CD14-positive monocyte (primary cell): ENCODE results near the gene AIRE. TPM values are rescaled to one million over a fixed set of nuclear protein-coding genes. Genes with fewer than 3 reads are reported as not detected.

Experiments
- DNase-seq, 3 donors: peaks; one replicate each; pipeline ENCODE4 v3.0.0-alpha.2; 2011 to 2022
- H2AFZ ChIP-seq: 2 replicates; pipeline ENCODE4 v1.6.0; 2012; ENCODE audit warnings: mild to moderate bottlenecking, low read depth, low read length, inconsistent platforms; ENCODE audit not compliant: insufficient read depth, poor library complexity, severe bottlenecking
- H3K27ac ChIP-seq, 2 donors: 1 replicate in 1 of 2; 2 replicates in 1 of 2; pipeline ENCODE4 v1.5.1; 2012 to 2013; ENCODE audit warnings: low read length in 2 of 2, control low read depth in 1 of 2, inconsistent platforms in 1 of 2, low read depth in 1 of 2, mild to moderate bottlenecking in 1 of 2
- H3K27me3 ChIP-seq, 2 donors: one replicate each; pipeline versions ENCODE4 v1.6.0 to v1.6.1; 2011 to 2013; ENCODE audit warnings: low read length in 2 of 2; ENCODE audit not compliant: control insufficient read depth in 2 of 2, insufficient read depth in 2 of 2
- H3K36me3 ChIP-seq, 2 donors: replicated peaks in 1 of 2; 1 replicate in 1 of 2; 2 replicates in 1 of 2; pipeline versions ENCODE4 v1.5.1 to v1.6.1; 2012 to 2013; ENCODE audit warnings: low read length in 2 of 2, control low read depth in 1 of 2, inconsistent platforms in 1 of 2, mild to moderate bottlenecking in 1 of 2; ENCODE audit not compliant: insufficient read depth in 2 of 2, control insufficient read depth in 1 of 2
- H3K4me1 ChIP-seq, 2 donors: 1 replicate in 1 of 2; 2 replicates in 1 of 2; pipeline versions ENCODE4 v1.5.1 to v1.6.1; 2012 to 2013; ENCODE audit warnings: low read length in 2 of 2, control low read depth in 1 of 2, inconsistent platforms in 1 of 2, mild to moderate bottlenecking in 1 of 2, moderate library complexity in 1 of 2; ENCODE audit not compliant: insufficient read depth in 2 of 2, control insufficient read depth in 1 of 2
- H3K4me2 ChIP-seq: replicated peaks from 2 replicates; pipeline ENCODE3; 2012; ENCODE audit warnings: low read length, moderate library complexity, mild to moderate bottlenecking; ENCODE audit not compliant: poor library complexity, severe bottlenecking; ENCODE audit errors: extremely low read depth
- H3K4me3 ChIP-seq, 3 experiments: fragments of 200-600 bp in 1 of 3; sonication (generic) in 1 of 3; replicated peaks in 1 of 3; 1 replicate in 2 of 3; 2 replicates in 1 of 3; pipeline ENCODE4 v1.5.1; 2011 to 2013; ENCODE audit warnings: low read length in 3 of 3, mild to moderate bottlenecking in 3 of 3, control low read depth in 2 of 3, low read depth in 2 of 3, inconsistent platforms in 1 of 3, moderate library complexity in 1 of 3
- H3K79me2 ChIP-seq: 2 replicates; pipeline ENCODE4 v1.6.0; 2012; ENCODE audit warnings: mild to moderate bottlenecking, control low read depth, inconsistent platforms, low read length, moderate library complexity; ENCODE audit not compliant: insufficient read depth
- H3K9ac ChIP-seq: 2 replicates; pipeline ENCODE4 v1.6.0; 2017; ENCODE audit warnings: low read length, mild to moderate bottlenecking; ENCODE audit not compliant: insufficient read depth, poor library complexity, severe bottlenecking
- H3K9me3 ChIP-seq, 2 donors: replicated peaks in 1 of 2; 1 replicate in 1 of 2; 2 replicates in 1 of 2; pipeline versions ENCODE4 v1.5.1 to v1.6.1; 2012 to 2013; ENCODE audit warnings: low read length in 2 of 2, control low read depth in 1 of 2; ENCODE audit not compliant: control insufficient read depth in 1 of 2, insufficient read depth in 1 of 2
- H4K20me1 ChIP-seq: 2 replicates; pipeline ENCODE4 v1.6.0; 2012; ENCODE audit warnings: mild to moderate bottlenecking, low read length, control low read depth, moderate library complexity; ENCODE audit not compliant: insufficient read depth
- H3K27ac Mint-ChIP-seq, 7 donors: one replicate each; pipeline ENCODE4 v1.8.0; 2020; ENCODE audit warnings: mild to moderate bottlenecking in 7 of 7, mixed read lengths in 7 of 7, moderate library complexity in 6 of 7, inconsistent platforms in 2 of 7
- H3K27me3 Mint-ChIP-seq, 3 donors: one replicate each; pipeline ENCODE4 v1.8.0; 2021 to 2022; ENCODE audit warnings: low read depth in 3 of 3, mild to moderate bottlenecking in 3 of 3, mixed read lengths in 3 of 3, moderate library complexity in 3 of 3, inconsistent platforms in 1 of 3
- H3K36me3 Mint-ChIP-seq, 2 donors: one replicate each; pipeline ENCODE4 v1.8.0; 2020; ENCODE audit warnings: mixed read lengths in 2 of 2, inconsistent platforms in 1 of 2, mild to moderate bottlenecking in 1 of 2
- H3K4me1 Mint-ChIP-seq: one replicate; pipeline ENCODE4 v1.8.0; 2020; ENCODE audit warnings: mild to moderate bottlenecking, mixed read lengths
- H3K4me3 Mint-ChIP-seq, 2 donors: one replicate each; pipeline ENCODE4 v1.8.0; 2020; ENCODE audit warnings: mild to moderate bottlenecking in 2 of 2, mixed read lengths in 2 of 2, moderate library complexity in 1 of 2
- H3K9me3 Mint-ChIP-seq, 7 donors: one replicate each; pipeline ENCODE4 v1.8.0; 2020 to 2022; ENCODE audit warnings: mixed read lengths in 7 of 7, mild to moderate bottlenecking in 6 of 7, moderate library complexity in 6 of 7, inconsistent platforms in 2 of 7
- WGBS: methylation state at CpG from one replicate; pipeline ENCODE4 v1.1.5; 2013; ENCODE audit warnings: missing lambda C conversion rate; ENCODE audit not compliant: insufficient coverage; 5-methylcytosine and 5-hydroxymethylcytosine counted together
- intact Hi-C, 2 donors: fragments of 100-400 bp; cut with micrococcal nuclease; formaldehyde crosslinking; loops; one replicate each; pipeline versions ENCODE4 v1.15.0 to v1.15.1; 2023
- polyA plus RNA-seq, 3 donors: library from polyadenylated mRNA; depleted of rRNA in 1 of 3; unstranded in 2 of 3; stranded (reverse) in 1 of 3; fragments of 300-500 nt in 2 of 3; fragments of >200 nt in 1 of 3; fragmentation: Illumina TruSeq in 2 of 3; gene quantifications; 1 replicate in 2 of 3; 2 replicates in 1 of 3; pipeline ENCODE4 v1.2.3, GENCODE V29; 2012 to 2021
- TF ChIP-seq, protein P1 (sequence below): fragments of 200-600 bp; IDR thresholded peaks from one replicate; pipeline ENCODE4 v1.8.0; 2022; ENCODE audit warnings: antibody characterized with exemption, mild to moderate bottlenecking

Gene AIRE
- polyA plus RNA-seq, 3 donors, result not detected

DNA sequence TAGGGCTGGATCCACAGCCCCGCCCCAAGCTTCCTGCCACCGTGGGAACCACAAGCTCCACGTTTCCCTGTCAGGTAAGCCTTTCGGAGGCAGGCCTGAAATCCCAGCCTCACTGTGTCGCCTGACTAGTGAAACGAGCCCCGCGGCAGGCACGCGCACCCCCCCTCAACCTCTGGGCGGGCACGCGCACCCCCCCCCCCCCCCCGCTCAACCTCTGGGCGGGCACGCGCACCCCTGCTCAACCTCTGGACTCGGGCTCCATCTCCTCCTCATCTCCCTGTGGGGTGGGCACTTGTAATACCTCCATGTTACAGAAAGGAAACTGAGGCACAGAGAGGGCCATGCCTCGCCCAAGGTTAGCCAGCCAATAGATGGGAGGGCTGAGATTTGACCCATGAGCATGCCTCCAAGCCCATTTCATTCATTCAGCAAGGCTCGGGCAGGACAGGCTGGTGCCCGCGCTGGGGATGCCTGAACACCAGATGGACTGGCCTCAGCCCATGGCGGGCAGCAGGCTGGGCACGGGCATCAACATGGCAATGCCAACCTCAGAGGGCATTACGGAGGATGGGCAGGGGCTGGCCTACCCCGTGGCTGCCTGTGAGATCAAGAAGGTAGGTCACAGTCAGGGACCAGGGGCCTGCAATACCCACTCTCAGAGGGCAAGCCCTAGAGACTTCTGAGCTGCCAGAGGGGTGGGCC, 48.8 kb downstream of the AIRE start:
- no peak overlapping the region for H3K9ac ChIP-seq
- intact Hi-C loops, result loop anchor here (5.0 to 10.0 kb wide), 5 partner anchors 50 to 1308 kb away; partner anchors contain the start of genes SUMO3 (in 2 of the 2), PCBP3 (in 1 of the 2) and RRP1 (in 1 of the 2)
- TF ChIP-seq, protein P1, sequence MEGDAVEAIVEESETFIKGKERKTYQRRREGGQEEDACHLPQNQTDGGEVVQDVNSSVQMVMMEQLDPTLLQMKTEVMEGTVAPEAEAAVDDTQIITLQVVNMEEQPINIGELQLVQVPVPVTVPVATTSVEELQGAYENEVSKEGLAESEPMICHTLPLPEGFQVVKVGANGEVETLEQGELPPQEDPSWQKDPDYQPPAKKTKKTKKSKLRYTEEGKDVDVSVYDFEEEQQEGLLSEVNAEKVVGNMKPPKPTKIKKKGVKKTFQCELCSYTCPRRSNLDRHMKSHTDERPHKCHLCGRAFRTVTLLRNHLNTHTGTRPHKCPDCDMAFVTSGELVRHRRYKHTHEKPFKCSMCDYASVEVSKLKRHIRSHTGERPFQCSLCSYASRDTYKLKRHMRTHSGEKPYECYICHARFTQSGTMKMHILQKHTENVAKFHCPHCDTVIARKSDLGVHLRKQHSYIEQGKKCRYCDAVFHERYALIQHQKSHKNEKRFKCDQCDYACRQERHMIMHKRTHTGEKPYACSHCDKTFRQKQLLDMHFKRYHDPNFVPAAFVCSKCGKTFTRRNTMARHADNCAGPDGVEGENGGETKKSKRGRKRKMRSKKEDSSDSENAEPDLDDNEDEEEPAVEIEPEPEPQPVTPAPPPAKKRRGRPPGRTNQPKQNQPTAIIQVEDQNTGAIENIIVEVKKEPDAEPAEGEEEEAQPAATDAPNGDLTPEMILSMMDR, result no peak
- Mint-ChIP-seq H3K27me3 (peaks cover 0 to 2% (median 1%) of the 10 kb centered on the region in 3 donors), H3K4me3 (no peak overlapping the region), H3K36me3 (peaks cover 22% of the 10 kb centered on the region in 2 donors), H3K9me3 (no peaks in the 10 kb centered on the region), H3K27ac (no peak overlapping the region), H3K4me1 (peaks cover 3% of the 10 kb centered on the region)
- H3K27me3 ChIP-seq, result no peaks in the 10 kb centered on the region
- no peak overlapping the region for H2AFZ ChIP-seq
- H3K4me2 ChIP-seq, result no peak overlapping the region
- H3K9me3 ChIP-seq, result no peaks in the 10 kb centered on the region
- peaks cover 5% of the 10 kb centered on the region for H4K20me1 ChIP-seq
- H3K79me2 ChIP-seq, result no peaks in the 10 kb centered on the region
- DNase-seq, result no peak
- peaks cover 0 to 21% of the 10 kb centered on the region in 2 donors for H3K36me3 ChIP-seq
- H3K27ac ChIP-seq, result no peak overlapping the region
- 89% methylated on average over 13 of the region's 26 CpGs for WGBS
- no peak overlapping the region for H3K4me3 ChIP-seq
- H3K4me1 ChIP-seq, result peaks cover 4 to 7% of the 10 kb centered on the region in 2 donors

DNA sequence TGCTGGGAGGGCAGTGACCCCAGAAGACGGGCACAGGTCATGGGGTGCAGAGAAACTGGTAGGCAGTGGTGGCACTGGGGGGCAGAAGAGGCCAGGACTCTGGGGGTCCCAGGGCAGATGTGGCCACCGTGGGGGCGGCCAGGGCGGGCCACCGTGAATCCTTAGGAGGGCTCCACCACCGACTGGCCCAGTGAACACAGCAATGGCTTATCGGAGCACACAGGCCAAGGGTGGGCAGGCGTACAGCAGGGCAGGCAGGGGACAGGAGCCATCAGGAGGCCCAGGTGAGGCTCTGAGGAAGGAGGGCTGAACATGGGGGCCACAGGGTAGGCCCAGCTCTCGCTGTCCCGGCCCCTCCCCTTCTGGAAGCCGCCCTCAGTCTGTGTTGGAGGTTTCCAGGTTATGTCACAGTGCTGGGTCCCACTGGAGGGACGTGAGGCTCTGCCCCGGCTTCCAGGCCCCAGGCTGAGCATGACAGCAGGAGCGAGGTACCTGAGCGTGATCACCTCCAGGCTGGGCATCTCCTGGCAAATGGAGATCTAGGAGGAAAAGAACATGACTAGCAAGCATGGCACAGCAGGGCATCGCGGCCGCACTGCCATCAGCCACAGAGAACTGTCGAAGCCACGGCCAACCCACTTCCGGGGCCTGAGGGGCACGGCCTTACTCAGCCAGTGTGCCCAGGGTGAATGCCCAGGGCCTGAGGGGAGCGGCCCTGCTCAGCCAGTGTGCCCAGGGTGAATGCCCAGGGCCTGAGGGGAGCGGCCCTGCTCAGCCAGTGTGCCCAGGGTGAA, 49.8 kb downstream of the AIRE start:
- intact Hi-C loops, result loop anchor here (5.0 to 10.0 kb wide), 5 partner anchors 49 to 1307 kb away; partner anchors contain the start of genes SUMO3 (in 2 of the 2), PCBP3 (in 1 of the 2) and RRP1 (in 1 of the 2)
- H4K20me1 ChIP-seq, result peaks cover 4% of the 10 kb centered on the region
- no peak for DNase-seq
- H2AFZ ChIP-seq, result no peak overlapping the region
- H3K4me3 Mint-ChIP-seq, result no peak overlapping the region
- peaks cover 10 to 17% of the 10 kb centered on the region in 2 donors for H3K4me1 ChIP-seq
- no peak overlapping the region for H3K9ac ChIP-seq
- H3K4me2 ChIP-seq, result no peak overlapping the region
- peaks cover 13% of the 10 kb centered on the region for H3K4me1 Mint-ChIP-seq
- peaks cover 22% of the 10 kb centered on the region in 2 donors for H3K36me3 Mint-ChIP-seq
- H3K27ac Mint-ChIP-seq, result no peak overlapping the region
- TF ChIP-seq, protein P1, result no peak
- H3K27ac ChIP-seq, result no peak overlapping the region
- H3K9me3 Mint-ChIP-seq, result no peaks in the 10 kb centered on the region
- H3K79me2 ChIP-seq, result no peaks in the 10 kb centered on the region
- H3K4me3 ChIP-seq, result no peak overlapping the region
- H3K27me3 Mint-ChIP-seq, result peaks cover 0 to 2% (median 1%) of the 10 kb centered on the region in 3 donors
- no peaks in the 10 kb centered on the region for H3K9me3 ChIP-seq
- 96% methylated on average over 19 of the region's 24 CpGs for WGBS
- no peaks in the 10 kb centered on the region for H3K27me3 ChIP-seq
- H3K36me3 ChIP-seq, result peaks cover 0 to 21% of the 10 kb centered on the region in 2 donors
